ENCODE results near the gene FBXW4. TPM values are rescaled to one million over a fixed set of nuclear protein-coding genes. Genes with fewer than 3 reads are reported as not detected.

Gene FBXW4
- total and polyA plus RNA-seq, 10 of the 15 experiments (the other 5 are each of a cell fraction or from before 2014, with no cell fraction given), result 5.7 to 42.0 (median 27.5) TPM

DNA sequence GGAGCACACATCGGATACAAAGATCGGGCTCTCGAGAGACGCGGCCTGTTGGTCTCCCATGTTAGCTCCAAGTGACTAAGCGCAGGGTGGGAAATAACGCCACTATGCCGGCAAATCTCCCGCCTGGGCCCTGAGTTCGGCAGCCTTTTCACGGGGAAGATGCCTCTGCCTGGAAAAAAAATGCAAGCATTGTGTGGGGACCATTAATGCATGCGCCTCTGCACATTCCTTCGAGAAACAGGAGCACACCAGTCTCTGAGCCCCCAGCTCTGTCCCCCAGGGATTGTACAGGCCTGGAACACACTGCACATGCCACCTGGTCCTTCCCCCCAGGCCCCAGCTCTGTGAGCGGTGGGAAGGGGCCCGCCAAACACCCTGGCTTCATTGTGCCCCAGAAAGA is 44.1 kb downstream of the FBXW4 start:
- BruUV-seq (replicated peaks), result no TSS peak
- Histone ChIP-seq H3K27me3 (replicated peaks in 1 of 2; ENCODE audit: control insufficient read depth in 2 of 2, insufficient read depth in 2 of 2, low read length in 1 of 2) (no peaks in the 10 kb centered on the region), H3K79me2 (ENCODE audit: control insufficient read depth, insufficient read depth, low read length) (no peaks in the 10 kb centered on the region), H3K36me3 (ENCODE audit: control insufficient read depth in 2 of 2, insufficient read depth in 2 of 2, low read length in 1 of 2) (peaks cover 3 to 7% of the 10 kb centered on the region in 2 experiments; a peak in 3 of 4 replicates), H3K4me2 (ENCODE audit: control insufficient read depth, insufficient read depth) (no peak overlapping the region), H2AFZ (ENCODE audit: control insufficient read depth, low read depth, low read length) (no peak overlapping the region), H3K27ac (ENCODE audit: control insufficient read depth, insufficient read depth) (no peak overlapping the region), H3K4me1 (ENCODE audit: control insufficient read depth, insufficient read depth, low read length) (no peaks in the 10 kb centered on the region), H3K4me3 (no peak overlapping the region), H4K20me1 (ENCODE audit: control insufficient read depth, insufficient read depth) (no peaks in the 10 kb centered on the region), H3K9ac (ENCODE audit: control insufficient read depth, insufficient read depth, low read length) (no peak overlapping the region), H3K9me3 (replicated peaks; ENCODE audit: control insufficient read depth, insufficient read depth, low read length) (no peaks in the 10 kb centered on the region)
- in situ Hi-C loops (cut with MboI), result no loop called here
- RAD21 ChIA-PET (ENCODE audit: unreplicated experiment), result interaction anchor here (1.0 kb wide), 1 partner anchor 49 kb away, joined by 3 read pairs; no protein-coding TSS in a partner anchor
- ATAC-seq (no peak), FAIRE-seq (no peak), DNase-seq (ENCODE audit: low read depth, low spot score) (no peak)
- CTCF ChIA-PET, result no interaction called here
- SMC1A ChIA-PET (ENCODE audit: uncharacterized antibody, unreplicated experiment), result no interaction called here
- over 99% methylated on average over 15 of the region's 15 CpGs for WGBS (ENCODE audit: insufficient coverage, insufficient replicate concordance, low lambda C conversion rate, missing lambda C conversion rate)
- TF ChIP-seq MXI1 (IDR thresholded peaks at IDR 0.05; ENCODE audit: low read depth, low read length) (no peak), STAT3 (IDR thresholded peaks at IDR 0.05; ENCODE audit: low read depth, low read length) (no peak), HDAC2 (IDR thresholded peaks at IDR 0.05) (no peak), GABPA (IDR thresholded peaks at IDR 0.05; ENCODE audit: low read depth) (no peak), YY1 (IDR thresholded peaks at IDR 0.05; ENCODE audit: low read depth, low read length) (no peak), MEF2B (IDR thresholded peaks at IDR 0.05; ENCODE audit: partially characterized antibody, poor library complexity, severe bottlenecking) (no peak), RB1 (IDR thresholded peaks at IDR 0.05; ENCODE audit: borderline replicate concordance) (no peak)
- intact Hi-C loops (cut with micrococcal nuclease; ENCODE audit: unreplicated experiment), result no loop called here
- POLR2A ChIA-PET, result interaction anchor here (0.6 kb wide), 1 partner anchor 1177 kb away, joined by 6 read pairs; no protein-coding TSS in a partner anchor

- no peak overlapping the region for H3K27ac ChIP-seq (ENCODE audit: control insufficient read depth, insufficient read depth)
- FAIRE-seq (no peak), DNase-seq (ENCODE audit: low read depth, low spot score) (no peak), ATAC-seq (no peak)
- intact Hi-C loops (cut with micrococcal nuclease; ENCODE audit: unreplicated experiment), result no loop called here
- H3K36me3 ChIP-seq (ENCODE audit: control insufficient read depth in 2 of 2, insufficient read depth in 2 of 2, low read length in 1 of 2), result peaks cover 0 to 7% of the 10 kb centered on the region in 2 experiments; a peak in 3 of 4 replicates
- BruUV-seq (replicated peaks), result no TSS peak
- no peaks in the 10 kb centered on the region for H3K4me1 ChIP-seq (ENCODE audit: control insufficient read depth, insufficient read depth, low read length)
- no peak for TF ChIP-seq RAD51 (IDR thresholded peaks at IDR 0.05)
- H4K20me1 ChIP-seq (ENCODE audit: control insufficient read depth, insufficient read depth), result no peaks in the 10 kb centered on the region
- 86% methylated on average over 5 of the region's 5 CpGs for WGBS (ENCODE audit: insufficient coverage, insufficient replicate concordance, low lambda C conversion rate, missing lambda C conversion rate)
- no peak overlapping the region for H2AFZ ChIP-seq (ENCODE audit: control insufficient read depth, low read depth, low read length)
- POLR2A ChIA-PET, result interaction anchor here (0.6 kb wide), 1 partner anchor 32 kb away, joined by 7 read pairs; no protein-coding TSS in a partner anchor
- RAD21 ChIA-PET (ENCODE audit: unreplicated experiment), result interaction anchor here (0.7 kb wide), 1 partner anchor 49 kb away, joined by 3 read pairs; no protein-coding TSS in a partner anchor
- in situ Hi-C loops (cut with MboI), result no loop called here
- no peaks in the 10 kb centered on the region for H3K27me3 ChIP-seq (replicated peaks in 1 of 2; ENCODE audit: control insufficient read depth in 2 of 2, insufficient read depth in 2 of 2, low read length in 1 of 2)
- H3K79me2 ChIP-seq (ENCODE audit: control insufficient read depth, insufficient read depth, low read length), result no peaks in the 10 kb centered on the region
- SMC1A ChIA-PET (ENCODE audit: uncharacterized antibody, unreplicated experiment), result interaction anchor here (0.9 kb wide), 1 partner anchor 10 kb away, joined by 3 read pairs; no protein-coding TSS in a partner anchor
- no peaks in the 10 kb centered on the region for H3K9me3 ChIP-seq (replicated peaks; ENCODE audit: control insufficient read depth, insufficient read depth, low read length)
- no peak overlapping the region for H3K4me2 ChIP-seq (ENCODE audit: control insufficient read depth, insufficient read depth)
- no peak overlapping the region for H3K9ac ChIP-seq (ENCODE audit: control insufficient read depth, insufficient read depth, low read length)
- CTCF ChIA-PET, result no interaction called here
- no peak overlapping the region for H3K4me3 ChIP-seq
Measured at GRCh38 chr10:101649525-101650085, 45.4 kb downstream of the FBXW4 start.

Data from GM12878 (cell line).